Fibroblast of skin of left biceps (primary cell): ENCODE results near the gene THOC2.
"Not testable (repeated sequence)": the region's sequence is repeated elsewhere in the genome, so short reads cannot be mapped to it uniquely, and the experiment has no call there.

Experiments
- DNase-seq, 2 experiments: peaks; one replicate each; pipeline ENCODE4 v3.0.0-alpha.2; 2013; ENCODE audit warnings: low read depth in 2 of 2

THOC2 gene

DNA sequence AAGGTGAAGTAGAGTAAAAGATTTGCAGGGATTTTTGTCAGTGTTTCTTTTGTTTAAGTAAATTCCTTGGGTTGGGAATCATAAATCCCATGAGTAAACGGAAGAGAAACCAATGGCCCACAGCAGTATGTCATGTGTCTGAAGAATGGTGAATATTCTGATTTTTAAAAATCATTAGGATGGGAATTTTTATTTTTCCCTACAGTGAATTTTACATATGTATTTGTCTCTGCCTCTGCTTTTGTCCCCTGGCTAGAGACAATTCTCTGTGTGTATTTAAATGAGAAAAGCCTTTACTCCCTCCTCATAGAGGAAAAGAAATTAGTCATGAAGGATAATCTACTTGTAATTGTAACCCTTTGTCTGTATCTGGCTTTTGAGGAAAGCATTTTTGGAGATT lies 152.1 kb downstream of the THOC2 start:
- no peak for DNase-seq

DNA sequence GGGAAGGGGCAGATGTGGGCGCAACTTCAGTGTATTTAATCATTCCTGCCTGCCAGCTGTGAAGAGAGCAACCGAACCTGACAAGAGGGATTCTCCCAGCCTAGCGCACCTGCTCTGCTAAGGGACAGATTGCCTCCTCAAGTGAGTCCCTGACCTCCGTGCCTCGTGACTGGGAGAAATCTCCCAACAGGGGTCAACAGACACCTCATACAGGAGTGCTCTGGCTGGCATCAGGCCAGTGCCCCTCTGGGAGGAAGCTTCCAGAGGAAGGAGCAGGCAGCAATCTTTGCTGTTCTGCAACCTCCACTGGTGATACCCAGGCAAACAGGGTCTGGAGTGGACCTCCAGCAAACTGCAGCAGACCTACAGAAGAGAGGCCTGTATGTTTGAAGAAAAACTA lies 158.8 kb downstream of the THOC2 start:
- not testable (repeated sequence) for DNase-seq

DNA sequence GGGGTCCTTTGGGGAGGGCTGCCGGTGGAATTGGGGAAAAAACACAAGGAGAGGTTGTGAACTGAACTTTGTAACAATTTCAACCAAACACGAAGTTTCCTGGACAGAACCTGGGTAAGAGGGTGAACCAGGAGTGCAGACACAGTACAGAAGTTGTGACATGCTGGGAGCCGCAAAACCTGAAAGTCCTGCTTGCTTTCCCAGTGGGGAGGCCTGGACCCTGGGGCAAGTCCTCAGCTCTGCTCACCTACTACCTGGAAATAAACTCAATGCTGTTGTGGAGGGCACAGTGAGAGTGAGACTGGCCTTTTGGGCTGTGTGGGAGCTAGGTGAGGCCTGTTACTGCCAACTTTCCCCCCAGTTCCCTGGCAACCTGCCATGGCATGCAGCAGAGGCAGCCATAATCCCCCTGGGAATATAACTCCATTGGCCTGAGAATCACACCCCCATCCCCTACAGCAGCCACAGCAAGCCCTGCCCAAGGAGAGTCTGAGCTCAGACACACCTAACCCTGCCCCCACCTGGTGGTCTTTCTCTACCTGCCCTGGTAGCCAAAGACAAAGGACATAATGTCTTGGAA lies 162.8 kb downstream of the THOC2 start:
- no peak for DNase-seq

DNA sequence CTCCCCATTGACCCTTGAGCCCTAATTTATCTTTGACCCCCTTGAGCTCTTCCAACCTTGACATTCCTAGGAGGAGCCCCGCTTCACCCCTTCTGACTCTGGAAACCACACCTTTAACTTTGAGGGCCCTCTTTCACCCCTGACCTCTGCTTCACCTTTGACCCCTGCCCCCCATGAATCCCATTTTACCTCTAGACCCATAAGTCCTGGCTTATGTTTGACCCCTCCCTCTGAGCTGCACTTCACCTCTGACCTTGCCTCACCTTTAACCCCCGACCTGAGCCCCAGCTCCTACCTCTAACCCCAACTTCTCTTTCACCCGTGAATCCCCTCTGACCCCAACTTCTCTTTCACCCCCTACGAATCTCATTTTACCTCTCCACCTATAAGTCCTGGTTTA lies 169.7 kb downstream of the THOC2 start:
- DNase-seq = no peak

DNA sequence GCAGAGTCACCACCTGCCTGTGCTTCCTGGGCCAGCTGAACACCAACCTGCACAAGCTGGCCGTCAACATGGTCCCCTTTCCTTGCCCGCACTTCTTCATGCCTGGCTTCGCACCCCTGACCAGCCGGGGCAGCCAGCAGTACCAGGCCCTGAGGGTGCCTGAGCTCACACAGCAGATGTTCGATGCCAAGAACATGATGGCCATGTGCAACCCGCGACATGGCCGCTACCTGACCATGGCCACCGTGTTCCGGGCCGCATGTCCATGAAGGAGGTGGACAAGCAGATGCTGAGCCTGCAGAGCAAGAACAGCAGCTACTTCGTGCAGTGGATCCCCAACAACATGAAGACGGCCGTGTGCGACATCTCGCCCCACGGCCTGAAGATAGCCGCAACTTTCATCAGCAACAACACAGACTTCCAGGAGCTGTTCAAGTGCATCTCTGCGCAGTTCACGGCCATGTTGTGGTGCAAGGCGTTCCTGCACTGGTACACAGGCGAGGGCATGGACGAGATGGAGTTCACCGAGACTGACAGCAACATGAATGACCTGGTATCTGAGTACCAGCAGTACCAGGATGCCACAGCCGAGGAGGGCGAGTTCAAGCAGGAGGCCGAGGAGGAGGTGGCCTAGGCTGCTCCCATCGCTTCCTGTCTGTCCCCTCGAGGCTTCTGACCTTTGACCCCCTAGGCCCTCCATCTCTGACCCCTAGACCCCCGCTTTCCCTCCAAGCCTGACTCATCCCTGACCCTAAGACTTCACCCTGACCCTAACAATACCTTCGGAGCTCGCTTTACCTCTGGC lies 170.3 kb downstream of the THOC2 start:
- no peak for DNase-seq

DNA sequence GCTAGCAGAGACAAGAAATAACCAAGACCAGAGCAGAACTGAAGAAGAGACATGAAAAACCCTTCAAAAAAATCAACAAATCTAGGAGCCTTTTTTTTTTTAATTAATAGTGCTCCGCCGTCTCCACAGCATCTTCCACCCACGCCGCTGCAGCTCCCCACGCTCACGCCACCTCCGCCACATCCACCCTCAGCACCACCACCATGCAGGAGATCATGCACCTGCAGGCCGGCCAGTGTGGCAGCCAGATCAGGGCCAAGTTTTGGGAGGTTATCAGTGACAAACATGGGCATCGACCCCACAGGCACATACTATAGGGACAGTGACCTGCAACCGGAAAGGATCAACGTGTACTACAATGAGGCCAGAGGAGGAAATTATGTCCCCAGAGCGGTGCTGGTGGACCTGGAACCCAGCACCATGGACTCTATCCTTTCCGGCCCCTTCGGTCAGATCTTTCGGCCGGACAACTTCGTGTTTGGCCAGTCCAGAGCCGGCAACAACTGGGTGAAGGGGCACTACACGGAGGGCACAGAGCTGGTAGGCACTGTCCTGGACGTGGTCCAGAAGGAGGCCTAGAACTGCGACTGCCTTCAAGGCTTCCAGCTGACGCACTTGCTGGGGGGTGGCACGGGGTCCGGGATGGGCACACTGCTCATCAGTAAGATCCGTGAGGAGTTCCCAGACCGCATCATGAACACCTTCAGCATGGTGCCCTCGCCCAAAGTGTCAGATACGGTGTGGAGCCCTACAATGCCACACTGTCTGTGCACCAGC lies 171.2 kb downstream of the THOC2 start:
- no peak for DNase-seq

DNA sequence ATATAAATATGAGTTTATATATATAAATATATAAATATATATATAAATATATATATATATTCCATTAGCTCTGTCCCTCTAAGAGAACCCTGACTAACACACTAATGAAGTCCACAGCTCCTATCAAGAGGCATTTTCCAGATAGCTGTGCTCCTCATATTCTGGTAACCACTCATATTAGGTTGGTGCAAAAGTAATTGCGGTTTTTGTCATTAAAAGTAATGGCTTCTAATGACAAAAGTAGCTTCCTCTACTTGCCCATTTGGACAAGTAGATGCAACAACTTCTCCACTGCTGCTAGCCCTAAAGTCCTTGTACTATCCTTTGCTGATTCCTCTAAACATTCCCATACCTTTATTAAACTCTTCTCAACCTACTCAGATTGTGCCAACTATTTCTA lies 182.0 kb downstream of the THOC2 start:
- DNase-seq = no peak
